ENCODE results near the gene TEX264. TPM values are rescaled to one million over a fixed set of nuclear protein-coding genes. Genes with fewer than 3 reads are reported as not detected.
A peak's percentile ranks its signal among the peaks of the same experiment; 100 is the strongest.

Gene TEX264
- total and polyA plus RNA-seq, 2 of the 13 experiments (the other 11 are each of a cell fraction or from before 2014, with no cell fraction given): 35.2 to 52.1 TPM

DNA sequence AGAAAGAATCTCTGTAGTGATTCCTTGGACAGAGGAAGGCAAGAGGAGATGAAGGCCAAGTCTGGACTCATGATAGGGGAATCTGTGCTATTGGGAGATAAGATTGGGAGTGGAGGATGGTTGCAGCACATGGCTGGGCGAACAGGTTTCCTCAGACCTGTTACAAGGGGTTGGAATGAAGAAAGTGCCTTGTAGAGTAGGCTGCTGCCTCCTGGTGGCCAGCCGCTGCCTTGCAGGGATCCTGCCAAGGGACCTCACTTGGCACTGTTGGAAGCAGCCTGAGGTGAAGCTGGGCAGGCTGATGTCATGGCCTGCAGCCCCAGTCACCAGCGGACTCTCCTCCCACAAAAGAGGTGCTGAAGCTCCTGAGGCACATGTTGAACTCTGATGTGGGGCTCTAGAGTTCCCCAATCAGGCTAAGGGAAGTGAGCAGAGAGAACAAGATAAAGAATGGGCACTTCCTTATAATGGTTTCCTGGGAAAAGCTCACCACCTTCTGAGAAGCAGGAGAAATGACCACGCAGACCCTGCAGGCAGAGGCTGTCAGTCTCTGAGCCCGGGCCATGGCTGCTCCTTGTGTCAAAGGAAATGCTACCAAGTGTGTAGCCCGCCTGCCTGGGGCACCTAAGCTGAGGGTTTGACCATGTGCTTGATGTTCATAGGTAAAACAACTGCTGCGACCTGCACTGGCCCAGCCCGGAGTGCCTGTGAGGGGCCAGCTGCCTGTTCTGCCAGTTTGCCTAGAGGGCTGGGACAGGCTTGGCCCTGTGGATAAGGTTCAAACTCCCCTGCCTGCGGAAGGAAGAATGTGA, 1.6 kb upstream of the TEX264 start (continued):
- TF ChIP-seq NFATC3 (CRISPR knock-in tag; IDR thresholded peaks at IDR 0.05) (no peak), GATAD2A (CRISPR knock-in tag; IDR thresholded peaks at IDR 0.05) (peak; percentile 42; the same call in 1 of the 2 replicates), MYC (CRISPR knock-in tag; IDR thresholded peaks at IDR 0.05; ENCODE audit: borderline replicate concordance) (peak; percentile 67), IRF2 (CRISPR knock-in tag; IDR thresholded peaks at IDR 0.05) (peak; percentile 33; the same call in 1 of the 2 replicates), ZNF562 (CRISPR knock-in tag; IDR thresholded peaks at IDR 0.05; ENCODE audit: borderline replicate concordance) (no peak), ZNF383 (CRISPR knock-in tag; IDR thresholded peaks at IDR 0.05; ENCODE audit: borderline replicate concordance) (no peak), CHD4 (IDR thresholded peaks at IDR 0.05; ENCODE audit: borderline replicate concordance, low read length) (no peak), SALL2 (CRISPR knock-in tag; IDR thresholded peaks at IDR 0.05) (0 out of 2 replicates have a peak, but pooled peaks have one; percentile 38), ZMYM4 (CRISPR knock-in tag; IDR thresholded peaks at IDR 0.05) (no peak), RFX5 (IDR thresholded peaks at IDR 0.05; ENCODE audit: low read depth, low read length) (peak; percentile 24; the same call in 1 of the 2 replicates), RCOR2 (CRISPR knock-in tag; IDR thresholded peaks at IDR 0.05) (no peak), HOXA5 (CRISPR knock-in tag; IDR thresholded peaks at IDR 0.05) (0 out of 2 replicates have a peak, but pooled peaks have one; percentile 44), TEAD3 (CRISPR knock-in tag; optimal IDR thresholded peaks at IDR 0.05; ENCODE audit: borderline replicate concordance) (peak; percentile 76), ZNF670 (CRISPR knock-in tag; IDR thresholded peaks at IDR 0.05; ENCODE audit: borderline replicate concordance) (no peak), ZFP37 (CRISPR knock-in tag; IDR thresholded peaks at IDR 0.05; ENCODE audit: borderline replicate concordance) (0 out of 2 replicates have a peak, but pooled peaks have one; percentile 47), AKAP8 (CRISPR knock-in tag; IDR thresholded peaks at IDR 0.05) (0 out of 2 replicates have a peak, but pooled peaks have one; percentile 40), XRCC5 (optimal IDR thresholded peaks at IDR 0.05; ENCODE audit: low read length) (peak; percentile 95)
- TF ChIP-seq, protein P1, sequence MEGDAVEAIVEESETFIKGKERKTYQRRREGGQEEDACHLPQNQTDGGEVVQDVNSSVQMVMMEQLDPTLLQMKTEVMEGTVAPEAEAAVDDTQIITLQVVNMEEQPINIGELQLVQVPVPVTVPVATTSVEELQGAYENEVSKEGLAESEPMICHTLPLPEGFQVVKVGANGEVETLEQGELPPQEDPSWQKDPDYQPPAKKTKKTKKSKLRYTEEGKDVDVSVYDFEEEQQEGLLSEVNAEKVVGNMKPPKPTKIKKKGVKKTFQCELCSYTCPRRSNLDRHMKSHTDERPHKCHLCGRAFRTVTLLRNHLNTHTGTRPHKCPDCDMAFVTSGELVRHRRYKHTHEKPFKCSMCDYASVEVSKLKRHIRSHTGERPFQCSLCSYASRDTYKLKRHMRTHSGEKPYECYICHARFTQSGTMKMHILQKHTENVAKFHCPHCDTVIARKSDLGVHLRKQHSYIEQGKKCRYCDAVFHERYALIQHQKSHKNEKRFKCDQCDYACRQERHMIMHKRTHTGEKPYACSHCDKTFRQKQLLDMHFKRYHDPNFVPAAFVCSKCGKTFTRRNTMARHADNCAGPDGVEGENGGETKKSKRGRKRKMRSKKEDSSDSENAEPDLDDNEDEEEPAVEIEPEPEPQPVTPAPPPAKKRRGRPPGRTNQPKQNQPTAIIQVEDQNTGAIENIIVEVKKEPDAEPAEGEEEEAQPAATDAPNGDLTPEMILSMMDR (CRISPR knock-in tag; IDR thresholded peaks at IDR 0.05): peak; percentile 97
- TF ChIP-seq, protein P2, sequence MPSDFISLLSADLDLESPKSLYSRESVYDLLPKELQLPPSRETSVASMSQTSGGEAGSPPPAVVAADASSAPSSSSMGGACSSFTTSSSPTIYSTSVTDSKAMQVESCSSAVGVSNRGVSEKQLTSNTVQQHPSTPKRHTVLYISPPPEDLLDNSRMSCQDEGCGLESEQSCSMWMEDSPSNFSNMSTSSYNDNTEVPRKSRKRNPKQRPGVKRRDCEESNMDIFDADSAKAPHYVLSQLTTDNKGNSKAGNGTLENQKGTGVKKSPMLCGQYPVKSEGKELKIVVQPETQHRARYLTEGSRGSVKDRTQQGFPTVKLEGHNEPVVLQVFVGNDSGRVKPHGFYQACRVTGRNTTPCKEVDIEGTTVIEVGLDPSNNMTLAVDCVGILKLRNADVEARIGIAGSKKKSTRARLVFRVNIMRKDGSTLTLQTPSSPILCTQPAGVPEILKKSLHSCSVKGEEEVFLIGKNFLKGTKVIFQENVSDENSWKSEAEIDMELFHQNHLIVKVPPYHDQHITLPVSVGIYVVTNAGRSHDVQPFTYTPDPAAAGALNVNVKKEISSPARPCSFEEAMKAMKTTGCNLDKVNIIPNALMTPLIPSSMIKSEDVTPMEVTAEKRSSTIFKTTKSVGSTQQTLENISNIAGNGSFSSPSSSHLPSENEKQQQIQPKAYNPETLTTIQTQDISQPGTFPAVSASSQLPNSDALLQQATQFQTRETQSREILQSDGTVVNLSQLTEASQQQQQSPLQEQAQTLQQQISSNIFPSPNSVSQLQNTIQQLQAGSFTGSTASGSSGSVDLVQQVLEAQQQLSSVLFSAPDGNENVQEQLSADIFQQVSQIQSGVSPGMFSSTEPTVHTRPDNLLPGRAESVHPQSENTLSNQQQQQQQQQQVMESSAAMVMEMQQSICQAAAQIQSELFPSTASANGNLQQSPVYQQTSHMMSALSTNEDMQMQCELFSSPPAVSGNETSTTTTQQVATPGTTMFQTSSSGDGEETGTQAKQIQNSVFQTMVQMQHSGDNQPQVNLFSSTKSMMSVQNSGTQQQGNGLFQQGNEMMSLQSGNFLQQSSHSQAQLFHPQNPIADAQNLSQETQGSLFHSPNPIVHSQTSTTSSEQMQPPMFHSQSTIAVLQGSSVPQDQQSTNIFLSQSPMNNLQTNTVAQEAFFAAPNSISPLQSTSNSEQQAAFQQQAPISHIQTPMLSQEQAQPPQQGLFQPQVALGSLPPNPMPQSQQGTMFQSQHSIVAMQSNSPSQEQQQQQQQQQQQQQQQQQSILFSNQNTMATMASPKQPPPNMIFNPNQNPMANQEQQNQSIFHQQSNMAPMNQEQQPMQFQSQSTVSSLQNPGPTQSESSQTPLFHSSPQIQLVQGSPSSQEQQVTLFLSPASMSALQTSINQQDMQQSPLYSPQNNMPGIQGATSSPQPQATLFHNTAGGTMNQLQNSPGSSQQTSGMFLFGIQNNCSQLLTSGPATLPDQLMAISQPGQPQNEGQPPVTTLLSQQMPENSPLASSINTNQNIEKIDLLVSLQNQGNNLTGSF (CRISPR knock-in tag; IDR thresholded peaks at IDR 0.05): no peak
- TF ChIP-seq, protein P3, sequence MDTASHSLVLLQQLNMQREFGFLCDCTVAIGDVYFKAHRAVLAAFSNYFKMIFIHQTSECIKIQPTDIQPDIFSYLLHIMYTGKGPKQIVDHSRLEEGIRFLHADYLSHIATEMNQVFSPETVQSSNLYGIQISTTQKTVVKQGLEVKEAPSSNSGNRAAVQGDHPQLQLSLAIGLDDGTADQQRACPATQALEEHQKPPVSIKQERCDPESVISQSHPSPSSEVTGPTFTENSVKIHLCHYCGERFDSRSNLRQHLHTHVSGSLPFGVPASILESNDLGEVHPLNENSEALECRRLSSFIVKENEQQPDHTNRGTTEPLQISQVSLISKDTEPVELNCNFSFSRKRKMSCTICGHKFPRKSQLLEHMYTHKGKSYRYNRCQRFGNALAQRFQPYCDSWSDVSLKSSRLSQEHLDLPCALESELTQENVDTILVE (CRISPR knock-in tag; IDR thresholded peaks at IDR 0.05): peak; percentile 73; the same call in 1 of the 2 replicates
- TF ChIP-seq, protein P4, sequence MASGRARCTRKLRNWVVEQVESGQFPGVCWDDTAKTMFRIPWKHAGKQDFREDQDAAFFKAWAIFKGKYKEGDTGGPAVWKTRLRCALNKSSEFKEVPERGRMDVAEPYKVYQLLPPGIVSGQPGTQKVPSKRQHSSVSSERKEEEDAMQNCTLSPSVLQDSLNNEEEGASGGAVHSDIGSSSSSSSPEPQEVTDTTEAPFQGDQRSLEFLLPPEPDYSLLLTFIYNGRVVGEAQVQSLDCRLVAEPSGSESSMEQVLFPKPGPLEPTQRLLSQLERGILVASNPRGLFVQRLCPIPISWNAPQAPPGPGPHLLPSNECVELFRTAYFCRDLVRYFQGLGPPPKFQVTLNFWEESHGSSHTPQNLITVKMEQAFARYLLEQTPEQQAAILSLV (CRISPR knock-in tag; IDR thresholded peaks at IDR 0.05; ENCODE audit: borderline replicate concordance): 0 out of 2 replicates have a peak, but pooled peaks have one; percentile 56
